ENCODE results near the gene LCE3B.
A peak's percentile ranks its signal among the peaks of the same experiment; 100 is the strongest.
"Not testable (repeated sequence)": the region's sequence is repeated elsewhere in the genome, so short reads cannot be mapped to it uniquely, and the experiment has no call there.

The LCE3B gene, protein sequence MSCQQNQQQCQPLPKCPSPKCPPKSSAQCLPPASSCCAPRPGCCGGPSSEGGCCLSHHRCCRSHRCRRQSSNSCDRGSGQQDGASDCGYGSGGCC

DNA sequence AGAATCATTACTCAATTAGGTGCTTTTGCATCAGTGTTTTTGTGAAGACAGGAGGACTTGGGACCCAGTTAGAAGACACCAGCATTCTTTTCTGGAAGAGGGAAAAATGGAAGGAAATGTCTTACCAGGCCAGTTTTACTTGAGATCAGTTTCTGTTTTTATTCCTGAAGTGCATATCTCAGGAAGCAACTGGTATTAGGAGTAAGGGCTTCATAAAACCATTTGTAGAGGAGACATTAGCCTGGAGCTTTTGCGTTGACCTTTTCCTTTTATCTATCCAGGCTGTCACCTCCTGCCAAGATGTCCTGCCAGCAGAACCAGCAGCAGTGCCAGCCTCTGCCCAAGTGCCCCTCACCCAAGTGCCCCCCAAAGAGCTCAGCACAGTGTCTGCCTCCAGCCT, at the start of gene LCE3B:
Gene LCE3B, plus strand, starts transcription at position 301 of the 400 bp plus-strand sequence. Its CDS starts 0 bp downstream, at position 301.
- DNase-seq, result no peak

DNA sequence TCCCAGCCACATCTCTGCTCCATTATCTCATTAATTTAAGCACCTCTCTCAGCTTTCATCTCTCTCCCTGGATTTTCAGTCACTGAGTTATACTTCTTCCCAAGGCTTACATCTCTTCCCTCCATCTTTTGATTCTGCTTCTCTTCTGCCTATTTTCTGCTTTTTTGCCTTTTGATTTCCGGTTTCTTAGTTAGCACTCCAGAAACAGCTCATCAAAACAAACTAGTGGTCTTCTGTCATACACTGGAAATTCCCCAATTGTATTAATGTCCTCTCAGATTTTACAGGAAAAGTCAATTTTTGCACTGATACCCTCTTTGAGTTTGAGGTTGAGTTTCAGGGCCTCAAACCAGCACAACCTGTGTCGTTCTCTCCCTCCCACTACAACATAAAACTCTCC, 48.5 kb upstream of the LCE3B start:
- no peak for DNase-seq

DNA sequence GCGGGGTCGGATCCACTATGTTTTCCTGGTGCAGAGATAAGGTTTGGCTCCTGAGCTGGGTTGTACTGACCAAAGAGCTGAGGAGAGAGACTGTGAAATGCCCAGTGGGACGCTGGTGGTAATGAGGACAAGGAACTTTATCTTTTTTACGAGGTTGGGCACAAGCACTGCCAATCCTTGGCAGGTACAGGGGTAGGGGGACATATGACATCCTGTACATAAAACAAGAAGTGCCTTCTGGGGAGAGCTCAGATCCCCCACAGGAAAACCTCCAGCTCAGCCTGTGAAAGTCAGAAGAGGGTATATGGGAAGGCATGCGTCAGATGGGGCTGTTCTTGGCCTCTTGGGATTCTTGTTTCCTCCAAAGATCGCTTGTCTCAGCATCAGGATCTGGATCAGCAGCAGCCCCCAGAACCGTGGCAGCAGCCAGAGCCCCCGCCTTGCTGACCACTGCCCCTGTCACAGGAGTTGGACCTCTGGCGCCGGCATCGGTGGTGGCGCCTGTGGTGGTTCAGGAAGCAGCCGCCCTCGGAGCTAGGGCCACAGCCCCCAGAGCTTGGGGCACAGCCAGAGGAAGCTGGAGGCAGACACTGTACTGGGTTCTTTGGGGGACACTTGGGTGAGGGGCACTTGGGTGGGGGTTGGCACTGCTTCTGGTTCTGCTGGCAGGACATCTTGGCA, 47.9 kb upstream of the LCE3B start:
- DNase-seq, result no peak

DNA sequence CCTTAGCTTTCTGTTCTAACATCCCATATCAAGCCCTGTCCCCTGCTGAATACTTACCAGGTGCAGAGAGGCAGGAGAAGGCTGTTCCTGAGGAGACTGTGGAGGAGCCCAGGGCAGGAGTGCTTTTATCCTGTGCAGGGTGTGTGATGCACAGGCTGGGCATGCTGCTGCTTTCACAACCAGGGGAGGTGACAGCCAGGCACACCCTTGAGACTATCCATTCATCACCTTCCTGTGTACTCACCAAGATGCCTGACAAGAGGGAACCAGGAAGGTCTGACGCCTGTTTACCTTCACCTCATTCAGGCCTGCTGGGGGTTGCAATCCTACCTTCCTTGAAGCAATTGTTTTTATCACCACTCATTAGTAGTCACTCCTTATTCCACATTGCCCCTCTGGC, 46.9 kb upstream of the LCE3B start, which contains the start of gene LCE3E:
Gene LCE3E, minus strand, starts transcription at position 100 of the 400 bp plus-strand sequence. CDS start 572 bp downstream, outside the sequence.
- no peak for DNase-seq

DNA sequence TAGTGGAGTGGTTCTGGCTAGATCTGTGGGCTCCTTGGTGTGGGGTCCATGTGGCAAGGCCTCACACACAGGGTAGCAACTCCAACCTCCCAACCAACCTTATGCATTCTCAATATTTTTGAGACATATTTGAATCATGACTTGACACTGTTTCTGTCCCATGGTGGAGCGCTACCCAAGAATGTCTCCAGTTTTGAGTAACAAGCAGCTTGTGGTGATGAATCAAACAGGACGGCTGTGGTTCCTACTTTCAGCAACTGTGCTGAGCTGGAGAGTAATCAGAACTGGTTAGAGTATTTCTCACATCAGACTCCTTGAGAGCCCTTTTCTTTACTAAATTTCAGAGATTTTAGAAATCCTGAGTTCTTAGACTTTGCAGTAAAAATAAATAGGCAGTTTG, 36.4 kb upstream of the LCE3B start:
- DNase-seq, result no peak

DNA sequence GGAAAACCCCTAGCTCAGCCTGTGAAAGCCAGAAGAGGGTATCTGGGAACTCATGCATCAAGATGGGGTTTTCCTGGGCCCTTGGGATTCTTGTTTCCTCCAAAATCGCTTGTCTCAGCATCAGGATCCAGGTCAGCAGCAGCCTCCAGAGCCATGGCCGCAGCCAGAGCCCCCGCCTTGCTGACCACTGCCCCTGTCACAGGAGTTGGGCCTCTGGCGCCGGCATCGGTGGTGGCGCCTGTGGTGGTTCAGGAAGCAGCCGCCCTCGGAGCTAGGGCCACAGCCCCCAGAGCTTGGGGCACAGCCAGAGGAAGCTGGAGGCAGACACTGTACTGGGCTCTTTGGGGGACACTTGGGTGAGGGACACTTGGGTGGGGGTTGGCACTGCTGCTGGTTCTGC, 34.1 kb upstream of the LCE3B start:
- DNase-seq, result not testable (repeated sequence)

DNA sequence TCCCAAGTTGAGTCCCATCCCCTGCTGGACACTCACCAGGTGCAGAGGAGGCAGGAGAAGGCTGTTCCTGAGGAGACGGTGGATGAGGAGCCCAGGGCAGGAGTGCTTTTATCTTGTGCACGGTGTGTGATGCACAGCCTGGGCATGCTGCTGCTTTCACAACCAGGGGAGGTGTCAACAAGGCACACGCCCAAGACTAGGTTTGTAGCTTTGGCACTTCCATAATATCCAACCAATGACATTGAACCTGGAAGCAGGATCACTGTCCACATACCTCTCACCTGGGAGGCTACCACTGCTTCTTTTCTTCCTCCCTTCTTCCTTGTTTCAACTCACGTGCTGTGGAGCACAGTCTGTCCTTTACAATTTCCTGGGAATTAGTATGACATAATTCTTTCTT, 33.2 kb upstream of the LCE3B start, which contains the start of gene LCE3D:
Gene LCE3D, minus strand, starts transcription at position 84 of the 400 bp plus-strand sequence. CDS start 580 bp downstream, outside the sequence.
- no peak for DNase-seq

DNA sequence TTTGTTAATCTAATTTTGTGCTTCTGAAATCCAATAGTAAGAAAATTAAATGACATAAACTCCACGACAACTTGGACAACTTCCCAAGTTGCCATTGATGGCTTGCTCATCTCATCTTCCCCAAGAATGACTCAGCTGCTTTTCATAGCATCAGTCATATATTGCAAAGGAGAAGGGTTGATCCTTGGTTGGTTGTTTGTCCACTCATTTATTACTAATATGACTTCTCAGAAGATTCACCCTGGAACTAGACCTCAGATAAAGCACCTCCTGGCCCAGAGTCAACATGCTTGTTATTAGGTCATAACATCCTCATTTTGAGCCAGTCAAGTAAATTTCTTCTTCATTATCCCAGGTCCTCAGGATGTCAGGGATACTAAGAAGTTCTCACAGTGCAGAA, 31.0 kb upstream of the LCE3B start:
- DNase-seq, result no peak

DNA sequence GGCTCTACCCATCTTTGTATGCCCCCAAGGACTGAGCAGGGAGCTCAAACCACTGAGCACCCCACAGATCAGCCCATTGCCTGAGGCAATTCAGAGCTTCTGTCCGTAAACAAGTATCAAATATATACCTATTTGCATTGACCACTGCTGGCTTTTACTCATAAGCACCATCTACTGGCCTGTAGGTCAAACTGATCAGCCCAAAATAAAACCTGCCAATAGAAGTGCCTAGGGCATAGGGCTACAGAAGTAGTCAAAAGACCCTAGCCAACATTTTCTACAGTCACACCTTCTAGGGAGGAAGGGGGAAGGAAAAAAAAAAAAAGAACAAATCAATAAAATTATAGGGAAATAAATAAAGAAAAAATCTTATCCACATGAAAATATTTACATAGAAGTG, 28.0 kb upstream of the LCE3B start:
- no peak for DNase-seq

DNA sequence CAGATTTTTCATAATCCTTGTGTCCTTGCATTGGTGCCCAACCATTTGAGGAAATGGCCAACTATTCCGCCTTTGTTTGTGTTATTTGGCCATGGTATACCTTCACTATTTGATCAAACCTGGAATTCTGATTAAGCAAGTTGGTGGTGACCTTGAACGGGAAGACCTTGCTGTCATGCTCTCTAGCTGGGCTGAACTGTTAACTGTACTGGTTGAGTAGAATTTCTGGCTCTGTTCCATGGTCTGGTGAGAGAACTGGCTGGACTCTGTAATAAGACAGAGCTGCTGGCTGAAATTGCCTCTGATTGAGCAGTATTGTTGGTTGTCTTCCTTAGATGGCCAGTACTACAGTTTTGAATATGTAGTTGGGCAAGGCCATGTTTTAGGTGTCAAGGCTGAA, 16.6 kb upstream of the LCE3B start:
- DNase-seq, result no peak

DNA sequence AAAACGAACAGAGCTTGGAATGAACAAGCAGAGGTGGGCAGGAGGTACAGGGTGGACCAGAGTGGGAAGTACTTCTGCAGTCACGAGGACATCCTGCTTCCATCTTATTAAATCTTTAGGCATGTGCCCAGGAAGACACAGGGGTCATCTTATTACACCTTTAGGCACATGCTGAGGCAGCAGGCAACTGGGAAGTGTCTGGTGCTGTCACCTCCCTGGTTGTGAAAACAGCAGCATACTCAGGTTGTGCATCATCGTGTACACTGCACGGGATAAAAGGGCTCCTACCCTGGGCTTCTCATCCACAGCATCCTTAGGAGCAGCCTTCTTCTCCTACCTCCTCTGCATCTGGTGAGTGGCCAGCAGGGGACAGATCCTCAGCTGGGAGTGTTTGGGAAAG, 13.7 kb upstream of the LCE3B start, which contains the start of gene LCE3C:
Gene LCE3C, plus strand, starts transcription at position 301 of the 400 bp plus-strand sequence. CDS start 498 bp downstream, outside the sequence.
- DNase-seq, result no peak

DNA sequence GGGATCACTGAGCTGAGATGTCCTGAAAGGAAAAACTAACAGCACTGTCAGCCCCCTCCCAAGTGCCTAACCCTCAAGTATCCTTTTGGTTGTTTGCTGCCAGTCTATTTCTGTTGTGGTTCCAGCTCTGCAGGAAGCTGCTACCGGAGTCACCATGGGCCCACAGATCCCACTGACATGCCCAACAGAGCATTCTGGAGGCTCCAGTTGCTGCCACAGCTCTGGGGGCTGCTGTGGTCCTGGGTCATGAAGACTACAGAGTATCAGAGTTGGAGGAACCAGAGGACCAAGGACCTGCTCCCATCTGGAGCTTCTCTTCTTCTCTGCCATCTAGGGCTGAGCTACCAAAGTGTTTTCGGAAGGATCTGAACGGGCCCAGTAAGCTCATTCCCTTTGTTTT, 8.4 kb downstream of the LCE3B start:
- DNase-seq, result no peak

DNA sequence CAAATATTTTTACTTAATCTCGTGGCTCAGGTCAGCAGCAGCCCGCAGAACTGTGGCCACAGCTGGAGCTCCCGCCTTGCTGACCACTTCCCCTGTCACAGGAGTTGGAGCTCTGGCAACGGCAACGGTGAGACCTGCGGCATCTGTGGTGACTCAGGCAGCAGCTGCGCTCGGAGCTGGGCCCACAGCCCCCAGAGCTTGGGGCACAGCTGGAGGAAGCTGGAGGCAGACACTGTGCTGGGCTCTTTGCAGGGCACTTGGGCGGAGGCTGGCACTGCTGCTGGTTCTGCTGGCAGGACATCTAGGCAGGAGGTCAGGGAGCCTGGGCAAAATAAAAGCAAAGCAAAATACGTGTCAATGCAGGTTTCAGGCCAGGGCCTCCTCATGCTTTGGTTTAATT, 9.2 kb downstream of the LCE3B start, which contains the start of gene LCE3A:
Gene LCE3A, minus strand, starts transcription at position 301 of the 400 bp plus-strand sequence. Its CDS starts 0 bp downstream, at position 301.
- no peak for DNase-seq

DNA sequence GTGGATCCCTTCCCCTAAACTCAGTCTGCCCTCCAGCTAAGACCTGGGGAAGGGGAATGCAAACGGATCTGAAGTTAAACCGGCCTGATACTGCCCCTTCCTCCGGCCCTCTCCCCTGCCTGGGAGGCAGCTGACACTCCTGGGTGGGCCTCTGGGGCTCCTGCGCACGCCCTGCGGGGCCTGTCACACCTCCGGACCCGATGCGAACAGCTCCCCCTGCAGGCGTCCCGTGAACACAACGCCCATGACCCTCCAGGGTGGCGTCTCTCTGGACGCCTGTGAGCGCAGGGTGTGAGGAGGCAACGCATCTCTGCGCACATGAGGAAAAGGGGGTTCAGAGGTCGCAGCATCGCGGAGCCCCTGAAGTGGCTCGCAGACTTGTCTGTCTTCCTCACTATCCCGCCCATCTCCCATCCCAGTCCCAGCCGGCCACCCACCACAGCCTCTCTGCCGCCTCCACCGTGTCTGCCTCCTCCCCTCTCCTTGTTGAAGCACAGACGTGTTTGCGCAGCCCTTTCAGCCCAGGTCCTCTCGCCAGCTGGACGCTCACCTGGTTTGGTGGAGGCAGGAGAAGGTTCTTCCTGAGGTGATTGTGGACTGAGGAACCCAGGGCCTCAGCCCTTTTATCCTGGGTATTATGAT, 9.7 kb downstream of the LCE3B start:
- no peak for DNase-seq

DNA sequence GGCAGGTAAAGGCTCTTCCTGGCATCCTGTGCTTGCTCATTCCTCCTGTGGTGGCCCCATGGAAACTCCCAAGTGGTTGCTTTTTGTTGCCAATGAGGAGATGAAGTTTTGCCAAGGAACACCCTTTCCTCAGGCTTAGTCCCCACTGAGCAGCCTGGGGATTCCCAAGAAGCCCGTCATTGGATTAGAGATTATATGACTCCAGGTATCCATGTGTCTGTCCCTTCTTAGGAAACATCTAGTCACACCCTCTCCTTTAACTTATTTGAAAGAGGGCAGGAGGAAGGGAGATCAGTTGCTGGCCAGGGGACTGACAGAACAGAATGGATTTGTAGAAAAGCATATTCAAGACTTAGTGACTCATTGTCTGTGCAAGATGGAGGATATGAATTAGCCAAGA, 13.1 kb downstream of the LCE3B start:
- no peak for DNase-seq

DNA sequence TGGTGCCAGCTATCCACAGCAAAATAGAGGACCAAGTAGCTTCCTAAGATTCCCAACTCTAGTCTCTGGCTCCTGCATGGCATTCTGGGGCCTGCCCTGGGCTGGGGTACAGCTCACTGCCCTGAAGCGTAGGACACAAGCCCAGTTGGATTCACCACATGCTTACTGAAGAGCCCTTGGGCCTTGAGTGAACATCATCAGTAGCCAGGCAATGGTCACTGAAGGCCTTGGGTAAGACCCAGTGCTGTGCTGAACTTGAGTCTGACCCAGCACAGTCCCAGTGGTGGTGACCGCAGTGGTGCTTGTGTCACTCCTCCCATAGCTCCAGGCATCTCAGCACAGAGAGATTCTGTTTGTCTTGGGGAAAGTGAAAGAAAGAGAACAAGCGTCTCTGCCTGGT, 17.0 kb downstream of the LCE3B start:
- no peak for DNase-seq

DNA sequence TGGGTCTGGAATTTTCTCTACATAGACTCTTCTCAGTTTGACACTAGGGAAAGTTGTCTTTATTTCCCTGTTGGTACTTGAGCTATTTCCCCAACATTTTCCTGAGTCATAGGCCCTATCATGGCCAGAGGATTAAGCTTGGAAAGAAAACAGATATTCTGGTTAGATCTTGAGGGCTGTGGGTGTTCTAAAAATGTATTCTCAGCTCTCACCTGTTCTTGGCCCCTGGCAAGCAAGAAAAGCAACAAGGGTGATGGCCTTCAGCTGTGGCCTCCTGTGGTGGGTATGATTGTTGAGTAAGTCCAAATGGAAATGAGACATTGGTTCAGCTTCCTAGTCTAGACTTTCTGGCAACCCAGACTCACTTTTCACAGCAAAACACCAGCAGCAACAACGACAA, 26.7 kb downstream of the LCE3B start:
- DNase-seq, result no peak

DNA sequence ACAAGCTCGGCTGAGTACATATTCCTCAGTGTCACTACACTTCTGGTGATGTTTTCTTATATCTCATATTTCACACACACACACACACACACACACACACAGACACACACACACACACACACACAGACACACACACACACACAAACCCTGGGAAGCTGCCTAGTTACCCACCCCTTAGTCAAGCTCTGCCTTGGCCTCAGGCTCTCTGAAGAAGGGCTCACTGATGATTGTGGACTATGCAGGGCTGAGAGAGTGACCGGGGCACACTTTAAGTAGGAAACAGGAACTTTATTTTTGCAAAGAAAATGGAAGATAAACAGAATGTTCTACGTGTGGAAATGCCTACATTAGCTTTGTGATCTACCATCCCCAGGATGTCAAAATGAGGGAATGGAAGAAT, 30.3 kb downstream of the LCE3B start:
- DNase-seq, result no peak

DNA sequence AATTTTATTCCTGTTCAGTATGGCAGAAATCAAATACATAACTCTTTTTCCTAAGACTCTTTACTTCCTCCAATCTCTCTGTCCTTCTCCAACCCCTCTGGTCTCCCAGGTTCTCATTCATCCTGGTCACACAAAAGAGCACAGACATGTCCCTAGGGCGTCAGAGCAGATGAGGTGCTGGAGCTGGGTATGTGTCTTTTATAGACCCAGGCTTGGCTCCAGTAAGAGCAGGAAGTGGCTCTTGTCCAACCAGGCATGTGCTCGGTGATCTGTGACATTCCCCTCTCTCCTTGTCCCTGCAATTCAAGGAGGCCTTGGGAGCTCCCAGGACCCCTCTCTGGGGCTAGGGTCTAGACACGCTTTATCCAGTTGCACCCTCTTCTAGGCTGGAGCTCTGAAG, 31.5 kb downstream of the LCE3B start:
- DNase-seq, result no peak

DNA sequence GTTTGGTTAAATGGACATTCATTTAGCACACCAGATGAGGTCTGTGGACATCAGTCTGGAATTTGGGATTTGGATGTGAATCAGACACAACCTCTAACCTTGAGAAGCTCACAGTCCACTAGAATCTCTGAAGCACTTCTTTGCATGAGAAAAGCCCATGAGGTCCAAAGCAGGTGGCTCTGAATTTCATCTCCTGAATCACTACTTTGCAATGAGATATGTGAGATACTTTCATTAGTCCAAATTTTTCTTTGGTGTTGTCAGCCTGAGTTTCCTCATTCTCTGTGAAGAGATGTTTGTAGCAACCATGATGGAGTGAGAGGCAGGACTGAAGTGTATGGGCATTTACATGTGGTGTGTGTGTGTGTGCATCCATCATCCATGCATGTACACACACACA, 33.0 kb downstream of the LCE3B start:
- no peak for DNase-seq

DNA sequence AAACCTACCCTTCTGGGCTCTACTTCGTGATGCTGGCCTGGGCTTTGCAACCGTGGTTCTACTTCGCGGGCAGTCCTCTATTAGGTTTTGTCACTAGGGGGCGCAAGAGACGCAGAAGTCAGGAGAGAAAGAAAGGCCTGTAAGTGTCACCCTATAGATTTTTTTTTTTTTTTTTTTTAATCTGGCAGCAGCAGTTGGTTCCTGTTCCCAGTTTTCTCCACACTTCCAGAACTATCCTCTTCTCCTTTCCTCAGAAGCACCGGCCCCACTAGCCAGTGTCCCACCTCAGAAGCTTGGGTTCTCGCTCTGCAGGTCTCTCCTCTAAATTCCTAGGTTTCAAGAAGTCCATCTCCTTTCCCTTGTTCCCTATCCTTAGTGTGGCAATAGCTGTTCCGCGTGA, 40.5 kb downstream of the LCE3B start:
- DNase-seq, result peak; percentile 70

DNA sequence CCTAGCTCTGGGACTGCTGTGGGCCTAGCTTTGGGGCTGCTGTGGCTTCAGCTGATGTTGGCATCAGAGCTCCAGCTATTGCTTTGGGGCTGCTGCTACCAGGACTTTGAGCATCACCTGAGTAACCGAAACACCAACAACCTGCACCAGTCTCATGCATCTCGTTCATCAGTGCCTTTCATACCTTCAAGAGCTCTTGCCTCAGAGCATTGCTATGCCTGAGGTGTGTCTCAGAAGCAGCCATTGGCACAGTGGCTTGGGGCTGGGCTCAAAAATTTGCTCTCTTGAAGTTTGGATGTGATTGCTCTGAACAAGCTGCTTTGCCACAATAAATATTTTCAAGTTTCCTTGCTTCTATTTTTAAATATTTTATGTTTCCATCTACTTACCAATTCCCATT, 42.8 kb downstream of the LCE3B start:
- no peak for DNase-seq

DNA sequence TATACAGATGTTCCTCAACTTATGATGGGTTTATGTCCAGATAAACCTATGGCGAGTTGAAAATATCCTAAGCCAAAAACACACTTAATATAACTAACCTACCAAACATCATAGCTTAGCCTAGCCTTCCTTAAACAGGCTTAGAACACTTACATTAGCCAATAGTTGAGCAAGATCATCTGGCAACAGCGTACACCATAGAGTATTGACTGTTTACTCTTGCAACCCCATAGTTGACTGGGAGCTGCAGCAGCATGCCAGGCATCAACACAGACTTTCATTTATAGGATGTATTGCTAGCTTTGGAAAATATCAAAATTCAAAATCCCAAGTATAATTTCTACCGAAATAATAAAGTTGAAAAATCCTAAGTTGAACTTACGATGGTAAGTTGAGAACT, 44.1 kb downstream of the LCE3B start:
- no peak for DNase-seq

DNA sequence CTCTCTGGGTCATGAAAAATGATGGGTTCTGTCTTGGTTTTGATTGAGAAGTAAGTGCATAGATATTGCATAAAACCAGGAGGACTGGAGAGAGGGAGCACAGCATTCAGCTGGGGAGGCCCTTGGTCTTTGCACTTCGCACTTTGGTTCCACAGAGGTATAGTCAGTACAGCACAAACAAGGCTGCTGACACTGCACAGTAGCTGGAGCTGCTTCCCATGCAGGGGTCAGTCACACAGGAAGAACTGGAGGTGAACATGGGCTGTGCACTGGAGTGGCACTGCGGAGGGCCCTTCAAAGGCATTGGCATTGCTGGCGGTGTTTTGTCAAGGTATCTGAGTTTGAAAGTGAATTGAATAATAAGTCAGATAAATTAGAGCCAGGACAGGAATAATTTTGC, 45.0 kb downstream of the LCE3B start:
- DNase-seq, result no peak

All from NCI-H345 (cell line).